GM12878 (cell line): ENCODE measurements around the gene PRKCG. TPM values are rescaled to one million over a fixed set of nuclear protein-coding genes. Genes with fewer than 3 reads are reported as not detected.

Experiments used
- ATAC-seq: fragments of 200-7000 bp; cut with Tn5 transposase; 3 replicates; pipeline ENCODE4 v1.9.1; 2020; ENCODE audit warnings: mild to moderate bottlenecking, moderate library complexity
- BruUV-seq: library from RNA; stranded (reverse); fragments of 400-500 nt; replicated peaks from 2 replicates; lab custom pipeline; 2021; lab: Mats Ljungman, UMichigan
- CTCF ChIA-PET: fragments of 300-600 bp; sonication (Branson Sonifier 250); formaldehyde crosslinking; extraction: SDS; loops from one replicate; lab custom pipeline; 2021; ENCODE audit warnings: inconsistent platforms; lab: Yijun Ruan, JAX
- POLR2A ChIA-PET: fragments of 350-600 bp; formaldehyde crosslinking; extraction: SDS; loops from one replicate; lab custom pipeline; 2021; ENCODE audit warnings: inconsistent platforms; lab: Charles Lee
- RAD21 ChIA-PET: fragments of 300-600 bp; sonication (Branson Sonifier 250); formaldehyde crosslinking; loops from one replicate; lab custom pipeline; 2023; ENCODE audit warnings: antibody characterized with exemption; ENCODE audit not compliant: unreplicated experiment; lab: Charles Lee
- SMC1A ChIA-PET: fragments of 300-600 bp; sonication (Branson Sonifier 250); formaldehyde crosslinking; loops from one replicate; lab custom pipeline; 2023; ENCODE audit not compliant: unreplicated experiment, uncharacterized antibody; lab: Charles Lee
- DNase-seq: peaks from one replicate; pipeline ENCODE4 v3.0.0-alpha.2; 2011; ENCODE audit warnings: low read depth, low spot score
- FAIRE-seq: peaks from 3 replicates; lab custom pipeline; 2011; peaks lifted over from hg19 to GRCh38; lab: Jason Lieb, UNC
- H2AFZ ChIP-seq: 2 replicates; pipeline ENCODE4 v1.6.0; 2011; ENCODE audit warnings: low read depth, low read length, control low read depth; ENCODE audit not compliant: control insufficient read depth
- H3K27ac ChIP-seq: 2 replicates; pipeline ENCODE4 v1.5.1; 2011; ENCODE audit warnings: control low read depth; ENCODE audit not compliant: control insufficient read depth, insufficient read depth
- H3K27me3 ChIP-seq, 2 experiments: replicated peaks in 1 of 2; 2 replicates each; pipeline versions ENCODE4 v1.6.0 to v1.6.1; 2011; ENCODE audit warnings: low read length in 1 of 2; ENCODE audit not compliant: control insufficient read depth in 2 of 2, insufficient read depth in 2 of 2
- H3K36me3 ChIP-seq, 2 experiments: 2 replicates each; pipeline ENCODE4 v1.5.1; 2011; ENCODE audit warnings: low read length in 1 of 2; ENCODE audit not compliant: control insufficient read depth in 2 of 2, insufficient read depth in 2 of 2
- H3K4me1 ChIP-seq: 2 replicates; pipeline ENCODE4 v1.6.1; 2011; ENCODE audit warnings: mild to moderate bottlenecking, low read length, moderate library complexity, mixed read lengths; ENCODE audit not compliant: control insufficient read depth, insufficient read depth
- H3K4me2 ChIP-seq: 2 replicates; pipeline ENCODE4 v1.6.0; 2011; ENCODE audit warnings: control low read depth; ENCODE audit not compliant: control insufficient read depth, insufficient read depth
- H3K4me3 ChIP-seq: fragments of 200-600 bp; sonication (generic); 2 replicates; pipeline ENCODE4 v1.5.1; 2016
- H3K79me2 ChIP-seq: 2 replicates; pipeline ENCODE4 v1.6.0; 2011; ENCODE audit warnings: low read length; ENCODE audit not compliant: control insufficient read depth, insufficient read depth
- H3K9ac ChIP-seq: 2 replicates; pipeline ENCODE4 v1.8.0; 2011; ENCODE audit warnings: low read length, control low read depth, mixed read lengths; ENCODE audit not compliant: control insufficient read depth, insufficient read depth
- H3K9me3 ChIP-seq: replicated peaks from 3 replicates; pipeline ENCODE4 v1.5.1; 2011; ENCODE audit warnings: mild to moderate bottlenecking, low read length; ENCODE audit not compliant: control insufficient read depth, insufficient read depth
- H4K20me1 ChIP-seq: 2 replicates; pipeline ENCODE4 v1.6.0; 2011; ENCODE audit not compliant: control insufficient read depth, insufficient read depth
- CTCF ChIP-seq, 3 experiments: IDR thresholded peaks in 2 of 3; conservative IDR thresholded peaks in 1 of 3; 2 replicates each; pipeline ENCODE4 v1.5.1; 2011; ENCODE audit warnings: low read depth in 3 of 3, low read length in 3 of 3, mild to moderate bottlenecking in 3 of 3, control low read depth in 2 of 3, moderate library complexity in 2 of 3, inconsistent platforms in 1 of 3, mixed read lengths in 1 of 3; ENCODE audit not compliant: control insufficient read depth in 2 of 3, insufficient read depth in 1 of 3; ENCODE audit errors: extremely low read depth in 1 of 3
- RAD21 ChIP-seq: IDR thresholded peaks from 2 replicates; pipeline ENCODE4 v1.6.1; 2011; ENCODE audit warnings: mild to moderate bottlenecking, low read depth, low read length, moderate library complexity; ENCODE audit not compliant: insufficient read depth
- WGBS: methylation state at CpG from one replicate; pipeline ENCODE4 v1.1.6; 2016; ENCODE audit warnings: low lambda C conversion rate; ENCODE audit not compliant: insufficient replicate concordance, insufficient coverage; ENCODE audit errors: missing lambda C conversion rate; 5-methylcytosine and 5-hydroxymethylcytosine counted together
- in situ Hi-C: fragments of 300-500 bp; cut with MboI; formaldehyde crosslinking; loops from 9 replicates; pipeline ENCODE4 v1.14.3; 2018; ENCODE audit warnings: mixed read lengths
- intact Hi-C: fragments of 100-400 bp; cut with micrococcal nuclease; formaldehyde crosslinking; loops from one replicate; pipeline ENCODE4 v1.14.2; 2022; ENCODE audit not compliant: unreplicated experiment
- polyA plus RNA-seq, 11 experiments: library from polyadenylated mRNA; depleted of rRNA in 4 of 11; unstranded in 6 of 11; stranded (reverse) in 5 of 11; fragments of >200 nt; fragmentation: Nextera tagmentation in 4 of 11; fragmentation: Illumina TruSeq in 1 of 11; extraction: Ambion mirVana in 4 of 11; extraction: Trizol in 1 of 11; gene quantifications; 1 replicate in 1 of 11; 2 replicates in 10 of 11; pipeline versions ENCODE4 v1.2.1 to v1.2.3, GENCODE V29; 2011 to 2016; ENCODE audit warnings: inconsistent platforms in 2 of 11, missing spikeins in 2 of 11, low read depth in 1 of 11
- total RNA-seq, 4 experiments: library from RNA; depleted of rRNA in 3 of 4; stranded (reverse); fragments of >200 nt in 3 of 4; fragmentation: Illumina TruSeq in 1 of 4; extraction: Trizol in 1 of 4; gene quantifications; 2 replicates each; pipeline versions ENCODE4 v1.2.1 to v1.2.3, GENCODE V29; 2013 to 2021
- TF ChIP-seq, protein P1 (sequence below): IDR thresholded peaks from 2 replicates; pipeline ENCODE4 v1.6.1; 2012; ENCODE audit warnings: low read length, inconsistent platforms

Gene PRKCG
- total and polyA plus RNA-seq, 10 of the 15 experiments (the other 5 are each of a cell fraction or from before 2014, with no cell fraction given) = not detected

- in situ Hi-C loops = no loop called here
- BruUV-seq = no TSS peak
These were observed 24.5 kb downstream of the PRKCG start for GRCh38 chr19:53906211-53907192.

More at GRCh38 chr19:53906211-53907192, 24.5 kb downstream of the PRKCG start:
- SMC1A ChIA-PET = no interaction called here
- H3K27ac ChIP-seq = no peak overlapping the region
- H3K27me3 ChIP-seq = no peaks in the 10 kb centered on the region
- no peaks in the 10 kb centered on the region for H3K4me1 ChIP-seq
- POLR2A ChIA-PET = no interaction called here
- no peaks in the 10 kb centered on the region for H4K20me1 ChIP-seq
- FAIRE-seq (no peak), DNase-seq (no peak), ATAC-seq (no peak)
- H3K79me2 ChIP-seq = no peaks in the 10 kb centered on the region
- no peaks in the 10 kb centered on the region for H3K36me3 ChIP-seq
- H3K9me3 ChIP-seq = no peaks in the 10 kb centered on the region; the same call in 2 of the 3 replicates
- H3K4me3 ChIP-seq = no peak overlapping the region
- H2AFZ ChIP-seq = no peak overlapping the region
- H3K4me2 ChIP-seq = no peak overlapping the region
- CTCF ChIA-PET = interaction anchor here (1.3 kb wide), 1 partner anchor 125 kb away, joined by 4 read pairs; no protein-coding TSS in a partner anchor
- TF ChIP-seq, protein P1, sequence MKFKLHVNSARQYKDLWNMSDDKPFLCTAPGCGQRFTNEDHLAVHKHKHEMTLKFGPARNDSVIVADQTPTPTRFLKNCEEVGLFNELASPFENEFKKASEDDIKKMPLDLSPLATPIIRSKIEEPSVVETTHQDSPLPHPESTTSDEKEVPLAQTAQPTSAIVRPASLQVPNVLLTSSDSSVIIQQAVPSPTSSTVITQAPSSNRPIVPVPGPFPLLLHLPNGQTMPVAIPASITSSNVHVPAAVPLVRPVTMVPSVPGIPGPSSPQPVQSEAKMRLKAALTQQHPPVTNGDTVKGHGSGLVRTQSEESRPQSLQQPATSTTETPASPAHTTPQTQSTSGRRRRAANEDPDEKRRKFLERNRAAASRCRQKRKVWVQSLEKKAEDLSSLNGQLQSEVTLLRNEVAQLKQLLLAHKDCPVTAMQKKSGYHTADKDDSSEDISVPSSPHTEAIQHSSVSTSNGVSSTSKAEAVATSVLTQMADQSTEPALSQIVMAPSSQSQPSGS = no peak
- TF ChIP-seq RAD21 (0 out of 2 replicates have a peak, but pooled peaks have one; percentile 20), CTCF (IDR thresholded peaks at IDR 0.05 in 2 of 3, conservative IDR thresholded peaks at IDR 0.05 in 1 of 3; ENCODE audit: control insufficient read depth in 2 of 3, extremely low read depth in 1 of 3, insufficient read depth in 1 of 3, low read depth in 3 of 3, low read length in 3 of 3) (peak; percentile 35 to 69 (median 44); a peak in 5 of 6 replicates)
- no peak overlapping the region for H3K9ac ChIP-seq
- WGBS = 18% methylated on average over 40 of the region's 48 CpGs
- RAD21 ChIA-PET = no interaction called here
- intact Hi-C loops = no loop called here
